GM21360 (cell line): ENCODE measurements around the gene CCNT1.
"Not testable (repeated sequence)": the region's sequence is repeated elsewhere in the genome, so short reads cannot be mapped to it uniquely, and the experiment has no call there.

Experiments used
- ATAC-seq: cut with Tn5 transposase; IDR thresholded peaks from one replicate; pipeline ENCODE4 v1.9.1; 2021; ENCODE audit warnings: mild to moderate bottlenecking, moderate library complexity; ENCODE audit not compliant: unreplicated experiment

CCNT1 gene

GRCh38 chr12:48641752-48642555 is 74.6 kb downstream of the CCNT1 start:
- not testable (repeated sequence) for ATAC-seq

GRCh38 chr12:48640854-48641253 is 75.7 kb downstream of the CCNT1 start:
- no peak for ATAC-seq

- no peak for ATAC-seq
Measured at GRCh38 chr12:48640428-48640827, 76.1 kb downstream of the CCNT1 start.
